Activated B cell treated with CpG ODN at 0.5 μM for 24 hours (primary cell): ENCODE results near the gene SMTN. TPM values are rescaled to one million over a fixed set of nuclear protein-coding genes. Genes with fewer than 3 reads are reported as not detected.
"Not testable (repeated sequence)": the region's sequence is repeated elsewhere in the genome, so short reads cannot be mapped to it uniquely, and the experiment has no call there.

Experiments
- ATAC-seq: fragments of 200-7000 bp; cut with Tn5 transposase; one replicate; pipeline ENCODE4 v1.10.0; 2021; ENCODE audit warnings: low read depth, mild to moderate bottlenecking, moderate library complexity
- CTCF ChIA-PET: fragments of 350-600 bp; sonication (Branson Sonifier 250); formaldehyde crosslinking; loops from one replicate; lab custom pipeline; 2021; ENCODE audit warnings: antibody characterized with exemption; lab: Charles Lee
- POLR2A ChIA-PET: fragments of 350-600 bp; sonication (Branson Sonifier 250); formaldehyde crosslinking; loops from one replicate; lab custom pipeline; 2021; ENCODE audit warnings: antibody characterized with exemption; lab: Charles Lee
- DNase-seq: peaks from one replicate; pipeline ENCODE4 v3.0.0; 2022
- H3K27ac Mint-ChIP-seq: one replicate; pipeline ENCODE4 v1.8.0; 2020; ENCODE audit warnings: mixed read lengths
- H3K27me3 Mint-ChIP-seq: one replicate; pipeline ENCODE4 v1.8.0; 2021; ENCODE audit warnings: mixed read lengths
- H3K36me3 Mint-ChIP-seq: one replicate; pipeline ENCODE4 v1.8.0; 2021; ENCODE audit warnings: low read depth, mixed read lengths
- H3K4me1 Mint-ChIP-seq: one replicate; pipeline ENCODE4 v1.8.0; 2021; ENCODE audit warnings: mixed read lengths
- H3K4me3 Mint-ChIP-seq: one replicate; pipeline ENCODE4 v1.8.0; 2020; ENCODE audit warnings: mild to moderate bottlenecking, mixed read lengths
- H3K9me3 Mint-ChIP-seq: one replicate; pipeline ENCODE4 v1.8.0; 2020; ENCODE audit warnings: mixed read lengths
- intact Hi-C: fragments of 100-400 bp; cut with micrococcal nuclease; formaldehyde crosslinking; loops from one replicate; pipeline ENCODE4 v1.15.1; 2024
- total RNA-seq: library from RNA; stranded (reverse); gene quantifications from 2 replicates; pipeline ENCODE4 v1.2.3, GENCODE V29; 2022
- TF ChIP-seq, protein P1 (sequence below): fragments of 200-600 bp; IDR thresholded peaks from one replicate; pipeline ENCODE4 v1.8.0; 2022; ENCODE audit warnings: antibody characterized with exemption, mild to moderate bottlenecking

SMTN gene
- total RNA-seq, 1 donor from 2014 or later, result 3.1 TPM

DNA sequence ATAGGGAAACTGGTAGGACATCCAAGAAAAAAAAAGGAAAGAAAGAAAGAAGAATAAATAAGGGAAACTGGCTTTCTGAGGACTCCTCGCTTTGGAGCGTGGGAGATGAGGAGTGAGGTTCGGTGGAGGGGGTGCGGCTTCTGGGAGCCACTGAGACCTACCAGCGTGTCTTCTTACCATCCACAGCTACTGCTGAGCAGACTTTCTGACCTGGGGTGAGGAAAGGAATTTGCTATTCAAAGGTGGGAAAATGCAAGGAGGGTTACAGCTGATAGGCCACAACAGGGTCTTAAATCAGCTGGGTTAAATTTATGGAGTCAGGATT, 26.7 kb downstream of the SMTN start:
- Mint-ChIP-seq H3K4me1 (peaks cover 23% of the 10 kb centered on the region), H3K27ac (peak overlapping the region; percentile 80), H3K36me3 (no peaks in the 10 kb centered on the region), H3K27me3 (no peaks in the 10 kb centered on the region), H3K4me3 (peak overlapping the region; percentile 93), H3K9me3 (peaks cover 1% of the 10 kb centered on the region)
- TF ChIP-seq, protein P1, sequence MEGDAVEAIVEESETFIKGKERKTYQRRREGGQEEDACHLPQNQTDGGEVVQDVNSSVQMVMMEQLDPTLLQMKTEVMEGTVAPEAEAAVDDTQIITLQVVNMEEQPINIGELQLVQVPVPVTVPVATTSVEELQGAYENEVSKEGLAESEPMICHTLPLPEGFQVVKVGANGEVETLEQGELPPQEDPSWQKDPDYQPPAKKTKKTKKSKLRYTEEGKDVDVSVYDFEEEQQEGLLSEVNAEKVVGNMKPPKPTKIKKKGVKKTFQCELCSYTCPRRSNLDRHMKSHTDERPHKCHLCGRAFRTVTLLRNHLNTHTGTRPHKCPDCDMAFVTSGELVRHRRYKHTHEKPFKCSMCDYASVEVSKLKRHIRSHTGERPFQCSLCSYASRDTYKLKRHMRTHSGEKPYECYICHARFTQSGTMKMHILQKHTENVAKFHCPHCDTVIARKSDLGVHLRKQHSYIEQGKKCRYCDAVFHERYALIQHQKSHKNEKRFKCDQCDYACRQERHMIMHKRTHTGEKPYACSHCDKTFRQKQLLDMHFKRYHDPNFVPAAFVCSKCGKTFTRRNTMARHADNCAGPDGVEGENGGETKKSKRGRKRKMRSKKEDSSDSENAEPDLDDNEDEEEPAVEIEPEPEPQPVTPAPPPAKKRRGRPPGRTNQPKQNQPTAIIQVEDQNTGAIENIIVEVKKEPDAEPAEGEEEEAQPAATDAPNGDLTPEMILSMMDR, result no peak
- ChIA-PET POLR2A (interaction anchor here (0.6 to 1.5 kb wide), 8 partner anchors 16 to 239 kb away, joined by 3 to 10 read pairs (median 4); partner anchors contain the start of genes MORC2, PATZ1 and TUG1), CTCF (interaction anchor here (0.5 to 2.5 kb wide), 6 partner anchors 8 to 1104 kb away, joined by 3 to 15 read pairs (median 4); no protein-coding TSS in a partner anchor)
- DNase-seq, result no peak
- intact Hi-C loops, result loop anchor here (1.0 to 5.0 kb wide), 8 partner anchors 24 to 516 kb away; partner anchors contain the start of genes LIMK2, PES1 and PIK3IP1
- ATAC-seq, result peak; percentile 23

DNA sequence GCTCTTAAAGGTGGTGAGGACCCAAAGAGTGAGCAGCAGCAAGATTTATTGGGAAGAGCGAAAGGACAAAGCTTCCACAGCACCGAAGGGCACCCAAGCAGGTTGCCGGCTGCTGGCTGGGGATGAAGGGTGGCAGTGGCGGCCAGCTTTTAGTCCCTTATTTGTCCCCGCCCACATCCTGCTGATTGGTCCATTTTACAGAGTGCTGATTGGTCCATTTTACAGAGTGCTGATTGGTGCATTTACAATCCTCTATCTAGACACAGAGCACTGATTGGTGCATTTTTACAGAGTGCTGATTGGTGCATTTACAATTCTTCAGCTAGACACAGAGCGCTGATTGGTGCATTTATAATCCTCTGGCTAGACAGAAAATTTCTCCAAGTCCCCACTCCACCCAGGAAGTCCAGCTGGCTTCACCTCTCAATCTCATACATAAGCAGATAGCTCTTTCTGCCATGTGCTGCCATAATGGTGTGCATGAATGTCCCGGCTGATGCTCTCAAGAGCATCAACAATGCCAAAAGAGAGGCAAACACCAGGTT, 31.5 kb downstream of the SMTN start:
- POLR2A ChIA-PET, intact Hi-C loops, H3K4me3 Mint-ChIP-seq, H3K36me3 Mint-ChIP-seq, H3K27ac Mint-ChIP-seq, DNase-seq, ATAC-seq, H3K4me1 Mint-ChIP-seq, H3K27me3 Mint-ChIP-seq, H3K9me3 Mint-ChIP-seq: not testable (repeated sequence)
- CTCF ChIA-PET, result interaction anchor here (0.6 kb wide), 1 partner anchor 120 kb away, joined by 3 read pairs; no protein-coding TSS in a partner anchor

DNA sequence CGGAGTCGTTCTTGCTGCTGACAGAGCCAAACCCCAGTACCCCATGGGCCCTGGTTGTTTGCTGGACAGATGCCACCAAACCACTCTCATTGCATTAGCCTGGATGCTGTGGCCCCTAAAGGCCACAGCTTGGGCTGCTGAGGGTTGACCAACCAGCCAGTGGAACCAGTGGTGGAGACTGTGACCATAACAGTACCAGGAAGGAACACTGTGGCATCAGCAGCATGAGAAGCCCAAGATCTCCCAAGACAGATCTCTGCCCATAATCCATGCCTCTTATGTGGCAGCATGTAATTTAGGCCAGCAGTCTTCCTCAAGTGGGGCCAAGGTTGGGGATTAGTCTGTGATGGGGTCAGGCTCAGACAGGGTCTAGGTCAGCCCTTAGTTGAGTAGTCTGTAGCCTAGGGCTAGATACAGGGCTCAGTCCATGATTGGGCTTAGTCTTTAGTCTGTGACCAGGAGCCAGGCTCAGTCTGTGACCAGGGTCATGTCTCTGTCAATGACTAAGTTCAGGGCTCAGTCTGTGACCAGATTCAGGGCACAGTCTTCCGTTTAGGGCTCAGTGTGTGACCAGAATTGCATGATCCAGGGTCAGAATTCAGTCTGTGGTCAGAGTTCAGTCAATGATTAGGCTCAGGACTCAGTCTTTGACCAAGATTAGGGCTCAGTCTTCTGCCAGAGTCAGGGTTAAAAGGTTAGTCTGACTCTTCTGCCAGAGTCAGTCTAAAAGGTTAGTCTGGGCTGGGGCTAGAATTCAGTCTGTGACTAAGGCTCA, 37.1 kb downstream of the SMTN start:
- ATAC-seq (no peak), DNase-seq (no peak)
- Mint-ChIP-seq H3K4me1 (no peaks in the 10 kb centered on the region), H3K27ac (no peak overlapping the region), H3K27me3 (no peaks in the 10 kb centered on the region), H3K9me3 (no peaks in the 10 kb centered on the region), H3K4me3 (no peak overlapping the region), H3K36me3 (no peaks in the 10 kb centered on the region)
- TF ChIP-seq, protein P1, result no peak
- intact Hi-C loops, result no loop called here
- CTCF ChIA-PET, result no interaction called here
- POLR2A ChIA-PET, result no interaction called here

DNA sequence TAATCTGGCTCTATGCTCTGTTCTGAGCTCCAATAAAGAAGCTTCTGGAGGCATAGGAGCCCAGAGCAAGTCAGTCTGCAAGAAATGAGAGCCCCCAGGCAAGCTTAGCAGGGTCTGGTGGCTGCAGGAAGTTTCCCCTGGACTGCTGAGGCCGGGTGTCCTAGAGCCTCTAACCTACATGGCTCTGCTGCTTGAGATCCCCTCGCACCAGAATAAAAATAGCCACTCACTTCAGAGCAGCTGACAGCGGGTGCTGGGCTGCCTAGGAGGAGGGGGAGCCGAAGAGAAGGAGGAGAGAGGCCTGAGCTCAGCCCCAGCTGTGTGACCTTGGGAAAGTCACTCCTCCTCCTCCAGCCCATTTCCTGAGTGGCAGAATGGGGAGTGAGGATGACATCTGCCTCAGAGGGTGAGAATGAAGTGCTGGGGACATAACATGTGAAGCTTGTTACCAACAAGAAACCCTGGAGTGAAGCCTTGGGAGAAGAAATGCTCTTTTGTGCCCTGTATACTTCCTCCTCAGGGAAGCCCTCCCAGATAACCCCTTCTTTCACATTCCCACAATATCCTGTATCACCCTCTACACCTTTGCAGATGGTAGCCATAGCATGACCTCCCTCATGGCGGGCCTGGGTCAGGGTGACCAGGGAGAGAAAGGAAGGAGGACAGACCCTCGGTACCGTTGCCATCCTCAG, 38.1 kb downstream of the SMTN start:
- POLR2A ChIA-PET, result no interaction called here
- H3K27ac Mint-ChIP-seq, result no peak overlapping the region
- CTCF ChIA-PET, result interaction anchor here (0.6 kb wide), 1 partner anchor 10 kb away, joined by 3 read pairs; no protein-coding TSS in a partner anchor

DNA sequence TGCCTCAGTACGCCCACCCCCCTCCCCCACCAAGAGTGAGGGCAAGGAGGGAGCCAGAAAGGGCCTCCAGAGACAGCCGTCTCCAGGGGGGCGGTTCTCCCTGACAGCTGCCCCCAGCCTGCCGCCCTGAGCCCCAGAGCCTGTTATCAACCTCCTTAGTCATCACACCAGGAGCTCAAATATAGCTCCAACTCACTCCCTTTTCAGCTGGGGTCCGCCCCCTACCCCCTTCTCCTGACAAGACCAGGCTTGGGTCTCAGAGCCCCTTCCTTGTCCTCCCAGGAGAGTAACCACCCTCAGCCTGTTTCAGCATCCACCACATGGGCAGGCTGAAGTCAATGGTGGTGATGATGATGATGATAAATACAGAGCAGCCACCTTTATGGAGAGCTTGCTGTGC, 39.1 kb downstream of the SMTN start:
- no peak for ATAC-seq
- TF ChIP-seq, protein P1, result no peak
- Mint-ChIP-seq H3K4me1 (no peaks in the 10 kb centered on the region), H3K4me3 (no peak overlapping the region), H3K27me3 (no peaks in the 10 kb centered on the region), H3K9me3 (no peaks in the 10 kb centered on the region), H3K36me3 (no peaks in the 10 kb centered on the region), H3K27ac (no peak overlapping the region)
- intact Hi-C loops, result no loop called here
- CTCF ChIA-PET, result no interaction called here
- no peak for DNase-seq
- POLR2A ChIA-PET, result no interaction called here

More for the DNA sequence above, 38.1 kb downstream of the SMTN start:
- intact Hi-C loops, result no loop called here
- Mint-ChIP-seq H3K36me3 (no peaks in the 10 kb centered on the region), H3K4me3 (no peak overlapping the region), H3K9me3 (no peaks in the 10 kb centered on the region), H3K27me3 (no peaks in the 10 kb centered on the region), H3K4me1 (no peaks in the 10 kb centered on the region)
- TF ChIP-seq, protein P1, result no peak
- no peak for DNase-seq
- no peak for ATAC-seq
